ENCODE results near the gene INPP5D.

- TF ChIP-seq RAD21 (IDR thresholded peaks at IDR 0.05; ENCODE audit: low read depth) (no peak), TCF12 (IDR thresholded peaks at IDR 0.05; ENCODE audit: low read depth) (no peak), EP300 (IDR thresholded peaks at IDR 0.05; ENCODE audit: borderline replicate concordance) (no peak), CREB1 (IDR thresholded peaks at IDR 0.05; ENCODE audit: low read depth) (no peak), TEAD4 (IDR thresholded peaks at IDR 0.05) (no peak), EGR1 (IDR thresholded peaks at IDR 0.05) (no peak), REST (IDR thresholded peaks at IDR 0.05; ENCODE audit: low read depth) (no peak), TAF1 (IDR thresholded peaks at IDR 0.05; ENCODE audit: low read depth) (no peak), MAX (IDR thresholded peaks at IDR 0.05) (no peak), CEBPB (IDR thresholded peaks at IDR 0.05) (no peak), FOXM1 (IDR thresholded peaks at IDR 0.05; ENCODE audit: borderline replicate concordance, low read depth) (no peak), YY1 (IDR thresholded peaks at IDR 0.05; ENCODE audit: low read depth) (no peak), ZBTB7A (IDR thresholded peaks at IDR 0.05; ENCODE audit: low read depth) (no peak)
Observed at GRCh38 chr2:233044974-233045605, 15.1 kb upstream of the INPP5D start.
